IMR-90 (cell line): ENCODE measurements around the gene NACC2. TPM values are rescaled to one million over a fixed set of nuclear protein-coding genes. Genes with fewer than 3 reads are reported as not detected.

Experiments used
- ATAC-seq: fragments of 200-7000 bp; cut with Tn5 transposase; 2 replicates; pipeline ENCODE4 v1.9.1; 2020; ENCODE audit warnings: low read depth, mild to moderate bottlenecking, moderate library complexity
- BruUV-seq: library from RNA; stranded (reverse); fragments of 400-500 nt; replicated peaks from 2 replicates; lab custom pipeline; 2021; lab: Mats Ljungman, UMichigan
- CTCF ChIA-PET: fragments of 300-600 bp; formaldehyde crosslinking; extraction: SDS; loops from one replicate; lab custom pipeline; 2021; ENCODE audit warnings: antibody characterized with exemption; lab: Yijun Ruan, JAX
- POLR2A ChIA-PET: fragments of 300-600 bp; sonication (Branson Sonifier 250); formaldehyde crosslinking; loops from one replicate; lab custom pipeline; 2022; ENCODE audit warnings: antibody characterized with exemption; ENCODE audit not compliant: unreplicated experiment; lab: Charles Lee
- DNase-seq: peaks from one replicate; pipeline ENCODE4 v3.0.0; 2013
- H2AFZ ChIP-seq: replicated peaks from 2 replicates; pipeline ENCODE3; 2013; ENCODE audit warnings: low read length, mild to moderate bottlenecking; ENCODE audit not compliant: poor library complexity
- H2AK5ac ChIP-seq: 2 replicates; pipeline ENCODE4 v1.6.1; 2013; ENCODE audit warnings: low read depth, low read length, inconsistent platforms
- H2AK9ac ChIP-seq: replicated peaks from 2 replicates; pipeline ENCODE3; 2013; ENCODE audit warnings: mild to moderate bottlenecking, low read depth, low read length, moderate library complexity; ENCODE audit not compliant: poor library complexity
- H2BK120ac ChIP-seq: 2 replicates; pipeline ENCODE4 v1.6.1; 2013; ENCODE audit warnings: low read depth, low read length, inconsistent platforms
- H2BK15ac ChIP-seq: 3 replicates; pipeline ENCODE4 v1.6.1; 2013; ENCODE audit warnings: low read depth, low read length, inconsistent platforms
- H2BK20ac ChIP-seq: 2 replicates; pipeline ENCODE4 v1.6.1; 2013; ENCODE audit warnings: low read depth, mild to moderate bottlenecking, inconsistent platforms, low read length, moderate library complexity
- H2BK5ac ChIP-seq: 2 replicates; pipeline ENCODE4 v1.6.1; 2013; ENCODE audit warnings: mild to moderate bottlenecking, low read depth, low read length, inconsistent platforms; ENCODE audit not compliant: poor library complexity, severe bottlenecking
- H3K14ac ChIP-seq: replicated peaks from 2 replicates; pipeline ENCODE4 v1.6.1; 2013; ENCODE audit warnings: low read depth, low read length, inconsistent platforms
- H3K18ac ChIP-seq: 2 replicates; pipeline ENCODE4 v1.6.1; 2013; ENCODE audit warnings: low read depth, low read length, control low read depth
- H3K23ac ChIP-seq: 2 replicates; pipeline ENCODE4 v1.6.1; 2013; ENCODE audit warnings: low read depth, low read length, inconsistent platforms
- H3K27ac ChIP-seq: 2 replicates; pipeline ENCODE4 v1.5.1; 2013; ENCODE audit warnings: mild to moderate bottlenecking, control low read depth, low read length; ENCODE audit not compliant: insufficient read depth
- H3K27me3 ChIP-seq: 2 replicates; pipeline ENCODE4 v1.6.1; 2013; ENCODE audit warnings: low read length; ENCODE audit not compliant: control insufficient read depth, insufficient read depth
- H3K36me3 ChIP-seq: 2 replicates; pipeline ENCODE4 v1.6.1; 2013; ENCODE audit warnings: low read length, mixed read lengths; ENCODE audit not compliant: control insufficient read depth, insufficient read depth
- H3K4ac ChIP-seq: 2 replicates; pipeline ENCODE4 v1.6.1; 2013; ENCODE audit warnings: low read depth, low read length, inconsistent platforms
- H3K4me1 ChIP-seq: 2 replicates; pipeline ENCODE4 v1.6.1; 2013; ENCODE audit warnings: low read length, mixed read lengths; ENCODE audit not compliant: control insufficient read depth, insufficient read depth
- H3K4me2 ChIP-seq: 2 replicates; pipeline ENCODE4 v1.6.1; 2013; ENCODE audit warnings: low read depth, mild to moderate bottlenecking, control low read depth, low read length, moderate library complexity
- H3K4me3 ChIP-seq: 2 replicates; pipeline ENCODE4 v1.5.1; 2013; ENCODE audit warnings: low read depth, mild to moderate bottlenecking, control low read depth, low read length, moderate library complexity; ENCODE audit not compliant: insufficient read depth
- H3K56ac ChIP-seq: 2 replicates; pipeline ENCODE4 v1.6.1; 2013; ENCODE audit warnings: low read length, inconsistent platforms; ENCODE audit not compliant: insufficient read depth; ENCODE audit errors: extremely low read depth
- H3K79me1 ChIP-seq, 2 experiments: 2 replicates each; pipeline ENCODE4 v1.6.1; 2013; ENCODE audit warnings: low read length in 2 of 2, inconsistent platforms in 1 of 2, low read depth in 1 of 2
- H3K9ac ChIP-seq: 2 replicates; pipeline ENCODE4 v1.6.1; 2013; ENCODE audit warnings: low read depth, low read length, control low read depth
- H3K9me1 ChIP-seq: 2 replicates; pipeline ENCODE4 v1.6.1; 2013; ENCODE audit warnings: low read length, inconsistent platforms; ENCODE audit not compliant: insufficient read depth
- H3K9me3 ChIP-seq: 2 replicates; pipeline ENCODE4 v1.6.1; 2013; ENCODE audit warnings: low read length; ENCODE audit not compliant: control insufficient read depth, insufficient read depth
- H4K20me1 ChIP-seq: 2 replicates; pipeline ENCODE4 v1.6.1; 2013; ENCODE audit warnings: low read length, inconsistent platforms; ENCODE audit not compliant: insufficient read depth
- H4K5ac ChIP-seq: 2 replicates; pipeline ENCODE4 v1.6.1; 2013; ENCODE audit warnings: mild to moderate bottlenecking, low read depth, low read length, control low read depth
- H4K8ac ChIP-seq, 2 experiments: 2 replicates each; pipeline ENCODE4 v1.6.1; 2013; ENCODE audit warnings: low read depth in 2 of 2, low read length in 2 of 2, control low read depth in 1 of 2, inconsistent platforms in 1 of 2
- H4K91ac ChIP-seq: 2 replicates; pipeline ENCODE4 v1.6.1; 2013; ENCODE audit warnings: low read depth, low read length, inconsistent platforms; ENCODE audit not compliant: insufficient read depth
- CEBPB ChIP-seq: IDR thresholded peaks from 2 replicates; pipeline ENCODE4 v1.6.1; 2012; ENCODE audit warnings: low read depth, low read length, improper control_type of control experiment
- CHD1 ChIP-seq: IDR thresholded peaks from 2 replicates; pipeline ENCODE4 v1.6.1; 2012; ENCODE audit warnings: low read depth, low read length, improper control_type of control experiment
- CTCF ChIP-seq: conservative IDR thresholded peaks from 2 replicates; pipeline ENCODE4 v1.5.1; 2012; ENCODE audit warnings: mild to moderate bottlenecking, low read depth, low read length, improper control_type of control experiment
- FOS ChIP-seq: fragments of 150-350 bp; IDR thresholded peaks from 2 replicates; pipeline ENCODE4 v1.6.1; 2016; ENCODE audit warnings: low read depth, low read length
- MAFK ChIP-seq: IDR thresholded peaks from 2 replicates; pipeline ENCODE4 v1.6.1; 2012; ENCODE audit warnings: low read depth, low read length, improper control_type of control experiment
- MAZ ChIP-seq: IDR thresholded peaks from 2 replicates; pipeline ENCODE4 v1.6.1; 2012; ENCODE audit warnings: low read depth, mild to moderate bottlenecking, low read length, improper control_type of control experiment, moderate library complexity, borderline replicate concordance
- NFE2L2 ChIP-seq: fragments of 150-350 bp; IDR thresholded peaks from 2 replicates; pipeline ENCODE4 v1.6.1; 2016; ENCODE audit warnings: low read depth, mild to moderate bottlenecking, low read length
- POLR2A ChIP-seq: IDR thresholded peaks from 2 replicates; pipeline ENCODE4 v1.6.1; 2012; ENCODE audit warnings: mild to moderate bottlenecking, low read depth, low read length
- RAD21 ChIP-seq: IDR thresholded peaks from 2 replicates; pipeline ENCODE4 v1.6.1; 2012; ENCODE audit warnings: low read length, improper control_type of control experiment
- RCOR1 ChIP-seq: IDR thresholded peaks from 2 replicates; pipeline ENCODE4 v1.6.1; 2012; ENCODE audit warnings: mild to moderate bottlenecking, low read length, improper control_type of control experiment; ENCODE audit not compliant: insufficient replicate concordance
- RFX5 ChIP-seq: IDR thresholded peaks from 2 replicates; pipeline ENCODE4 v1.8.0; 2012; ENCODE audit warnings: low read depth, mild to moderate bottlenecking, low read length, moderate library complexity
- SMC3 ChIP-seq: fragments of 150-350 bp; IDR thresholded peaks from 2 replicates; pipeline ENCODE4 v1.6.1; 2016; ENCODE audit warnings: low read depth, mild to moderate bottlenecking, antibody characterized with exemption, low read length, moderate library complexity
- USF2 ChIP-seq: fragments of 150-350 bp; IDR thresholded peaks from 2 replicates; pipeline ENCODE4 v1.6.1; 2017; ENCODE audit warnings: mild to moderate bottlenecking, antibody characterized with exemption, low read length, low read depth
- WGBS, 2 experiments: methylation state at CpG; one replicate each; pipeline versions ENCODE4 v1.1.5 to v1.1.7; 2013; ENCODE audit warnings: missing lambda C conversion rate in 2 of 2; ENCODE audit not compliant: insufficient read length in 1 of 2; ENCODE audit errors: extremely low coverage in 2 of 2; 5-methylcytosine and 5-hydroxymethylcytosine counted together
- dilution Hi-C: fragments of 300-500 bp; cut with HindIII; formaldehyde crosslinking; loops from one replicate; pipeline ENCODE4 v1.14.3; 2018; ENCODE audit warnings: low sequenced_read_pairs; ENCODE audit not compliant: unreplicated experiment
- in situ Hi-C: fragments of 300-500 bp; cut with MboI; formaldehyde crosslinking; loops from 3 replicates; pipeline ENCODE4 v1.14.3; 2019; ENCODE audit warnings: low sequenced_read_pairs, inconsistent platforms, mixed read lengths
- intact Hi-C: fragments of 100-400 bp; cut with micrococcal nuclease; formaldehyde crosslinking; loops from 2 replicates; pipeline ENCODE4 v1.10.0; 2022
- polyA plus RNA-seq, 3 experiments: library from polyadenylated mRNA; depleted of rRNA; stranded (reverse); fragments of >200 nt; gene quantifications; 2 replicates each; pipeline ENCODE4 v1.2.3, GENCODE V29; 2012; ENCODE audit warnings: low replicate concordance in 1 of 3
- total RNA-seq: library from RNA; depleted of rRNA; stranded (reverse); fragments of >200 nt; gene quantifications from 2 replicates; pipeline ENCODE4 v1.2.3, GENCODE V29; 2012

Gene NACC2
- total and polyA plus RNA-seq, 2 of the 4 experiments (the other 2 are of a cell fraction): 7.9 to 19.0 TPM

- no peak for TF ChIP-seq USF2
Measured at GRCh38 chr9:135989722-135990467, 105.2 kb downstream of the NACC2 start (continued).

GRCh38 chr9:135989157-135989556, 105.9 kb downstream of the NACC2 start:
- no peaks in the 10 kb centered on the region for H3K9me1 ChIP-seq
- no peak overlapping the region for H4K91ac ChIP-seq
- ATAC-seq (no peak), DNase-seq (no peak)
- peaks cover 4% of the 10 kb centered on the region; the same call in 1 of the 2 replicates for H3K27me3 ChIP-seq
- H3K4me2 ChIP-seq: no peak overlapping the region
- H3K4me1 ChIP-seq: peaks cover 18% of the 10 kb centered on the region
- H3K56ac ChIP-seq: no peak overlapping the region
- H4K20me1 ChIP-seq: no peaks in the 10 kb centered on the region
- CTCF ChIA-PET: interaction anchor here (0.6 kb wide), 1 partner anchor 94 kb away, joined by 3 read pairs; no protein-coding TSS in a partner anchor
- no peak overlapping the region for H2AFZ ChIP-seq
- BruUV-seq: no TSS peak
- dilution Hi-C loops (no loop called here), intact Hi-C loops (no loop called here), in situ Hi-C loops (no loop called here)
- no peak overlapping the region for H4K5ac ChIP-seq
- no peak overlapping the region for H2BK15ac ChIP-seq
- H3K4me3 ChIP-seq: no peak overlapping the region
- POLR2A ChIA-PET: no interaction called here
- no peak overlapping the region for H3K27ac ChIP-seq
- no peak overlapping the region for H3K4ac ChIP-seq
- no peaks in the 10 kb centered on the region for H3K9me3 ChIP-seq
- no peak overlapping the region for H3K23ac ChIP-seq
- H2BK5ac ChIP-seq: no peak overlapping the region
- H3K14ac ChIP-seq: no peak overlapping the region
- no peak overlapping the region for H2BK120ac ChIP-seq
- H3K9ac ChIP-seq: no peak overlapping the region
- 0 out of 4 replicates have a peak, but pooled peaks cover 0 to 3% of the 10 kb centered on the region in 2 experiments for H3K79me1 ChIP-seq
- no peak overlapping the region for H2BK20ac ChIP-seq
- no peak overlapping the region for H3K18ac ChIP-seq
- no peak overlapping the region for H2AK9ac ChIP-seq
- H4K8ac ChIP-seq: no peak overlapping the region
- WGBS, 2 experiments: 90% methylated on average over 6 of the region's 8 CpGs; no CpG with 5 or more reads in 1 of the 2 experiments
- no peak overlapping the region for H2AK5ac ChIP-seq
- no peaks in the 10 kb centered on the region for H3K36me3 ChIP-seq
- TF ChIP-seq CEBPB: no peak
- no peak for TF ChIP-seq FOS
- no peak for TF ChIP-seq CTCF
- no peak for TF ChIP-seq RFX5
- TF ChIP-seq RCOR1: no peak
- TF ChIP-seq RAD21: no peak
- no peak for TF ChIP-seq MAFK
- no peak for TF ChIP-seq CHD1
- no peak for TF ChIP-seq MAZ
- no peak for TF ChIP-seq USF2
- no peak for TF ChIP-seq NFE2L2
- TF ChIP-seq POLR2A: no peak
- TF ChIP-seq SMC3: no peak
